ENCODE results near the gene NEK4.

Gene NEK4

DNA sequence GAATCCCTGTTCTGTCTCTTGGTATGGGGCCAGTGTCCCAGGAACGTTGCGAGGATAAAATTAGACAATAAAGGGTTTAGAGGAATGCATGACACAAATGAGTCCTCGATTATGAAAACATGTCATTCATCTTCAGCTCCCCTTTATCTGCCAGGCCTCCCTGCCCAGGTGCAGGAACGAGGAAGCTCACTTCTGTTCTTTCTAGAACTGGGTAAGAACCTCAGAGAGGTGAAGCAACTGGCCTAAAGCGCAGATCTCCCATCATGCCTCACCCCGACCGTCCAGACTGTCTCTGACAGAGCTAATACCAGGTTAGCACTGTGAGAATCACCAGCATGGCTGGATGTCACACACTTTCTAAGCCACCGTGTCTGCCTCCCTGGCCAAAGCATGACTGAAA is 5.1 kb upstream of the NEK4 start:
- TF ChIP-seq, protein P1, sequence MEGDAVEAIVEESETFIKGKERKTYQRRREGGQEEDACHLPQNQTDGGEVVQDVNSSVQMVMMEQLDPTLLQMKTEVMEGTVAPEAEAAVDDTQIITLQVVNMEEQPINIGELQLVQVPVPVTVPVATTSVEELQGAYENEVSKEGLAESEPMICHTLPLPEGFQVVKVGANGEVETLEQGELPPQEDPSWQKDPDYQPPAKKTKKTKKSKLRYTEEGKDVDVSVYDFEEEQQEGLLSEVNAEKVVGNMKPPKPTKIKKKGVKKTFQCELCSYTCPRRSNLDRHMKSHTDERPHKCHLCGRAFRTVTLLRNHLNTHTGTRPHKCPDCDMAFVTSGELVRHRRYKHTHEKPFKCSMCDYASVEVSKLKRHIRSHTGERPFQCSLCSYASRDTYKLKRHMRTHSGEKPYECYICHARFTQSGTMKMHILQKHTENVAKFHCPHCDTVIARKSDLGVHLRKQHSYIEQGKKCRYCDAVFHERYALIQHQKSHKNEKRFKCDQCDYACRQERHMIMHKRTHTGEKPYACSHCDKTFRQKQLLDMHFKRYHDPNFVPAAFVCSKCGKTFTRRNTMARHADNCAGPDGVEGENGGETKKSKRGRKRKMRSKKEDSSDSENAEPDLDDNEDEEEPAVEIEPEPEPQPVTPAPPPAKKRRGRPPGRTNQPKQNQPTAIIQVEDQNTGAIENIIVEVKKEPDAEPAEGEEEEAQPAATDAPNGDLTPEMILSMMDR (IDR thresholded peaks at IDR 0.05; ENCODE audit: poor library complexity, severe bottlenecking) = no peak
- no peak overlapping the region for H3K27ac ChIP-seq (ENCODE audit: poor library complexity, severe bottlenecking)
- no peaks in the 10 kb centered on the region for H3K9me3 ChIP-seq (ENCODE audit: severe bottlenecking)
- DNase-seq (ENCODE audit: low spot score) = no peak
- H3K27me3 ChIP-seq (ENCODE audit: insufficient read depth, poor library complexity, severe bottlenecking) = no peaks in the 10 kb centered on the region
- no peaks in the 10 kb centered on the region for H3K4me1 ChIP-seq (ENCODE audit: insufficient read depth, poor library complexity, severe bottlenecking)
- no peak overlapping the region for H3K4me3 ChIP-seq (ENCODE audit: severe bottlenecking)
- no peaks in the 10 kb centered on the region for H3K36me3 ChIP-seq (ENCODE audit: low read depth)
- no peak for ATAC-seq (ENCODE audit: low read depth)

DNA sequence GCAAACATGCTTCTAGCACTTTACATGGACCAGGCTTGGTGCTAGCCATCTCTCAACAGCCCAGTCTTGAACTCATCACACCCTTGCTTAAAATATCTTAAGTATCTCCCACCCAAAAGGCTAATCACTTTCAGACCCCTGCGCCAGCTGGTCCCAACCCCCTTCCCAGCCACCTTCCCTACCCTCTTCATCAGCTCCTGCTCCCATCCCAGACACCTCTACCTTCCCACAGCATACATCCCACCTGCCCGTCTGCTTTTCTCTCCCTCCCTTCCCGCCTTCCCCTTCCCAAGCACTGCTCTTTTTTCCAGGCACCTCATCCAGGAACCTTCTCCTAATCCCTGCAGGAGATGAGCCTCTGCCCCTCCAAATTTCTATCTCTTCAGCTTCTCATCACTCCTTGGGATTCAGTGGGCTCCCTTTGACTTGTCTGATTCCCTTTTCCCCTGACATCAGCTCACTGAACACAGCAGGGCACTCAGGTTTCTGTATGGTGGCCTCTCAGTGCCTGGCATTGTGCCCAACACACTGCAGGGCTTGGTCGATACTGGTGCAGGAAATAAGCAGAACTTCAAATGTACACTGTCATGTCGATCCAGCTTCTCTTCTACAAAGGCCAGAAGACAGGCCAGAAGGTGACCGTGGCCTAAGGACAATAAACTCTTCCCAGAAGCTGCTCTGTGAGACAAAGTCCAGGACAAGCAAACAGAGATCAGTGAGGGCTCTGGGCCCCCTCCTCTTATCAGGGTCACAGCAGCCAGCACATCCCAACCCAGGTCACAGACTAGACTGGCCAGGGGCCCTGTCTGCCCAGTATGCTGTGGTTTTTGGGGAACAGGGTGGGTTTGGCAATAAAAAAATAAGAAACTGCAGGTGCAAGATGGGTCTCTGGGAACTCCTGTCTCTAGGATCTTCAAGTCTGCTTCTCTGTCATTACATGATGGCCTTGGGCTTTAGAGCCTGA is 4.4 kb upstream of the NEK4 start:
- H3K36me3 ChIP-seq (ENCODE audit: low read depth) = no peaks in the 10 kb centered on the region
- no peak overlapping the region for H3K27ac ChIP-seq (ENCODE audit: poor library complexity, severe bottlenecking)
- H3K4me3 ChIP-seq (ENCODE audit: severe bottlenecking) = no peak overlapping the region
- TF ChIP-seq, protein P1 (IDR thresholded peaks at IDR 0.05; ENCODE audit: poor library complexity, severe bottlenecking) = no peak
- H3K27me3 ChIP-seq (ENCODE audit: insufficient read depth, poor library complexity, severe bottlenecking) = no peaks in the 10 kb centered on the region
- H3K9me3 ChIP-seq (ENCODE audit: severe bottlenecking) = no peaks in the 10 kb centered on the region
- DNase-seq (ENCODE audit: low spot score) (no peak), ATAC-seq (ENCODE audit: low read depth) (no peak)
- H3K4me1 ChIP-seq (ENCODE audit: insufficient read depth, poor library complexity, severe bottlenecking) = no peaks in the 10 kb centered on the region

DNA sequence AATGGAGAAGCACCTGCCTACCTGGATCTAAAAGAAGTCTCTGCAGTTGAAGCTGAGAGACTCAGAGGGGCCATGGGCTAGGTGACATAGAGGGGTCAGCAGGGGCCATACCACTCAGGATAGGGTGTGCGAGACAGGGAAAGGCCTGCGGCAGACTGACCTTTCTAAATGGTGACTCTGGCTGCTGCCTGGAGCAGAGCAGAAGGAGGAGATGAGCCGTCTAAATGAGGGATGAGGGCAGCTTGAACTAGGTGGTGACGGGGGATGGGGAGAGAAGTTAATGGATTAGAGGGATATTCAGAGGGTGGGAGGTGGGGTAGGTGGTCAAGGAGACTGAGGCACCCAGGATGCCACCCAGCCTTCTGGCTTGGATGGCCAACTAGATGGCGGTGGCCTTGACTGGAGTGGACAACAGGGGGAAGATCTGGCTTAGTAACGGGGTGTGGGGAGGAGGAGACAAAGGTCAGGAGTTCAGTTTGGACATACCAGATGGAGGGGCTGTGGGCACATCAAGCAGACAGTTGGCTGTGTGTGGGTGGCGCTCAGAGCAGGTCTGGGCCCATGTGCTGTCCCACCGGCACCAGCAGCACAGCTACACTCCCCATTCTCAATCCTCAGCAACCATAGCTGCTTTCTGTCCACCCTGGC is 3.5 kb upstream of the NEK4 start:
- Histone ChIP-seq H3K4me3 (ENCODE audit: severe bottlenecking) (no peak overlapping the region), H3K27ac (ENCODE audit: poor library complexity, severe bottlenecking) (no peak overlapping the region), H3K27me3 (ENCODE audit: insufficient read depth, poor library complexity, severe bottlenecking) (no peaks in the 10 kb centered on the region), H3K36me3 (ENCODE audit: low read depth) (no peaks in the 10 kb centered on the region), H3K4me1 (ENCODE audit: insufficient read depth, poor library complexity, severe bottlenecking) (peaks cover 5% of the 10 kb centered on the region), H3K9me3 (ENCODE audit: severe bottlenecking) (no peaks in the 10 kb centered on the region)
- DNase-seq (ENCODE audit: low spot score) (no peak), ATAC-seq (ENCODE audit: low read depth) (no peak)
- TF ChIP-seq, protein P1 (IDR thresholded peaks at IDR 0.05; ENCODE audit: poor library complexity, severe bottlenecking) = no peak

DNA sequence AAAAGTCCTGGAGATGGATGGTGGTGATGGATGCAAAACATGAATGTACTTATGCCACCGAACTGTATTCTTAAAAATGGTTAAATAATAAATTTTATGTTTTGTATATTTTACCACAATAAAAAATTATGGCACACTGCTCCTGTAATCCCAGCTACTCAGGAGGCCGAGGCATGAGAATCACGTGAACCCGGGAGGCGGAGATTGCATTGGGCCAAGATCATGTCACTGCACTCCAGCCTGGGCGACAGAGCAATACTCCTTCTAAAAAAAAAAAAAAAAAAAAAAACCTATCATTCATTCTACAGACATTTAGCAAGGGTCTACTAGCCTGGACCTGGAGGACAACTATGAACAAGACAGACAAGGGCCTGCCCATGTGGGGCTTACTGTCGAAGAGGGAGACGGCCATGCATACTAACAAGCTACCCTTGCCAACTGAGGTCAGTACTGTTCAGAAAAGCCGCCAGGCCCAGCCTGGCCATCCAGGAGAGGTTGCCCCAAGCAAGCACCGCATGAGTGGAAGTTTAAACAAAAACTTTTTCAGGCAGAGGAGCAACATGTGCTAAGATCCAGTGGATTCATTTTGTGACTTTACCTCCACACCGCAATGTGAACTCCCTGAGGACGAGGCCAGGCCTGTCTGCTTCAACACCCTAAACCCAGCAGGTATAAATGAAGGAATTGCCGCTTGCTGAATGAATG is 2.8 kb upstream of the NEK4 start:
- H3K4me1 ChIP-seq (ENCODE audit: insufficient read depth, poor library complexity, severe bottlenecking) = peaks cover 5% of the 10 kb centered on the region
- no peaks in the 10 kb centered on the region for H3K9me3 ChIP-seq (ENCODE audit: severe bottlenecking)
- H3K27ac ChIP-seq (ENCODE audit: poor library complexity, severe bottlenecking) = no peak overlapping the region
- DNase-seq (ENCODE audit: low spot score) (no peak), ATAC-seq (ENCODE audit: low read depth) (no peak)
- H3K4me3 ChIP-seq (ENCODE audit: severe bottlenecking) = no peak overlapping the region
- TF ChIP-seq, protein P1 (IDR thresholded peaks at IDR 0.05; ENCODE audit: poor library complexity, severe bottlenecking) = no peak
- H3K27me3 ChIP-seq (ENCODE audit: insufficient read depth, poor library complexity, severe bottlenecking) = no peaks in the 10 kb centered on the region
- H3K36me3 ChIP-seq (ENCODE audit: low read depth) = peaks cover 2% of the 10 kb centered on the region; the same call in 1 of the 2 replicates

Measured in RWPE2 (cell line).